ENCODE data around the gene CNIH2.
"Not testable (repeated sequence)": the region's sequence is repeated elsewhere in the genome, so short reads cannot be mapped to it uniquely, and the experiment has no call there.

Gene CNIH2

GRCh38 chr11:66277064-66277463 is 911 bp upstream of the CNIH2 start:
- not testable (repeated sequence) for H3K9me3 ChIP-seq (ENCODE audit: control insufficient read depth, insufficient read depth, low read length); H3K9ac ChIP-seq (ENCODE audit: low read depth, low read length); H3K4me3 ChIP-seq (ENCODE audit: low read depth, low read length); H3K4me1 ChIP-seq (ENCODE audit: control insufficient read depth, insufficient read depth, low read length); H3K27ac ChIP-seq (ENCODE audit: low read depth, low read length); H3K27me3 ChIP-seq (ENCODE audit: control insufficient read depth, insufficient read depth, low read length)
- H3K36me3 ChIP-seq (ENCODE audit: control insufficient read depth, insufficient read depth, low read length): peaks cover 32% of the 10 kb centered on the region

DNA sequence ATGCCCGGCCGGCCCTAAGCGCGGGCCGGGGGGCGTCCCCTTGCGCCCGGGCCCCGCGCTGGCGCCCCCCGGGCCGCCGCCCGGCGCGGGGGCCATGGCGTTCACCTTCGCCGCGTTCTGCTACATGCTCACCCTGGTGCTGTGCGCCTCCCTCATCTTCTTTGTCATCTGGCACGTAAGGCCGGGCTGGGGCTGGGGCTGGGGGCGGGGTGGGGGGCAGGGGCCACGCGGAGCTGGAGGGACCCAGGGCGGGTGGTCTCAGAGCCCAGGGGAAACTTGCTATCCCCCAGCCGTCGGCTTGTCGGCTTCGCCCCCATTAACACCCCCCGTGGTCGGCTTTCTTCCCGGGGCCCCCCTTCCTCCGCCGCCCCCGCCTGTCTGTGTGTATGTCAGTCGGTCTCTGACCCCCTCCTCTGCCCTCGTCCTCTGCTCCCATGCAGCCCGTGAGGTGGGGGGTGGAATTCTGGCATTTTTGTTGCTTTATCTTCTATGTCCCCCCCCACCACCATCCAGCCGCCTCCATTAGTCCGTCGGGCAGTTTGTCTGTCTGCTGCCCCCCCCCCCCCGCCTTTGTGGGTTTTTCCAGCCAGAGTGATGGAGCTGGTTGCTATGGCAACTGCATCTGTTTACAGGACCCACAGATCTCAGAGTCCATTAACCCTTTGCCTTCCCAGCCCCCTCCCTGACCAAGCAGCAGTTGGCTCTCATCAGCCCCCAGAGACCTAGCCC is 552 bp downstream of the CNIH2 start:
- no peak overlapping the region for H3K9ac ChIP-seq (ENCODE audit: low read depth, low read length)
- H3K27ac ChIP-seq (ENCODE audit: low read depth, low read length): no peak overlapping the region
- no peaks in the 10 kb centered on the region for H3K27me3 ChIP-seq (ENCODE audit: control insufficient read depth, insufficient read depth, low read length)
- H3K4me1 ChIP-seq (ENCODE audit: control insufficient read depth, insufficient read depth, low read length): peaks cover 9% of the 10 kb centered on the region
- peaks cover 20% of the 10 kb centered on the region for H3K36me3 ChIP-seq (ENCODE audit: control insufficient read depth, insufficient read depth, low read length)
- H3K4me3 ChIP-seq (ENCODE audit: low read depth, low read length): peak overlapping the region; percentile 55
- H3K9me3 ChIP-seq (ENCODE audit: control insufficient read depth, insufficient read depth, low read length): no peaks in the 10 kb centered on the region

DNA sequence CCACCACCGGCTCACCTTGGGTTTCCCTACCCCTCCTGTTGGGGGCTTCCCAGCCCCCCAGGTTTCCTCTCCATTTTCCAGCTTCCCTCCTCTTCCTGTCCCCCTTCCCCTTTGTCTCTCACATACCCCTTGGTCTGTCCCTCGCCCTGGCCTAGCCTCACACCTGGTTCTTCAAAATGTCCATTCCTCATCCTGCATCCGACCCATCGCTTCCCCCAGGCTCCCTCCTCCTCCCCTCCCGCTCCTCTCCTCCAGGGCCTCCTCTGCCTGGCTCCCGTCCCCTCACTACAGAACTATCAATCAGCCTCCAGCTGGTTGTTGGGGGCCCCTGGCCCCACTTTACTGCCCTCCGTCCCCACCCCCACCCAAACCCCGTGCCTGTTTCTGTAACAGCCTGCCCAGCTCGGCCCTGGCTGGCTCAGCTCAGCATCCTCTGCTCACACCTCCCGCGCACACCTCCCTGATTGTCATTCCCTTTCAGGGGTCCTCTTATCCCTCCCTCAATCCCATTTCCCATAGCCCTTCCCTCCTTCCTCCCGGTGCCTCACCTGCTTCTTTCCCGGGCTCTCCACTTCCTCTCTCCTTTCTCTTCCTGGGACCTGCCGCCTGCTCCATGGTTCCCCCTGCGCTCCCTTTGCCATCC is 1.2 kb downstream of the CNIH2 start:
- no peaks in the 10 kb centered on the region for H3K9me3 ChIP-seq (ENCODE audit: control insufficient read depth, insufficient read depth, low read length)
- H3K36me3 ChIP-seq (ENCODE audit: control insufficient read depth, insufficient read depth, low read length): peaks cover 17% of the 10 kb centered on the region
- H3K27me3 ChIP-seq (ENCODE audit: control insufficient read depth, insufficient read depth, low read length): no peaks in the 10 kb centered on the region
- peaks cover 9% of the 10 kb centered on the region for H3K4me1 ChIP-seq (ENCODE audit: control insufficient read depth, insufficient read depth, low read length)
- no peak overlapping the region for H3K27ac ChIP-seq (ENCODE audit: low read depth, low read length)
- H3K9ac ChIP-seq (ENCODE audit: low read depth, low read length): no peak overlapping the region
- peak overlapping the region; percentile 45 for H3K4me3 ChIP-seq (ENCODE audit: low read depth, low read length)

- H3K4me3 ChIP-seq (ENCODE audit: low read depth, low read length): no peak overlapping the region
- H3K9me3 ChIP-seq (ENCODE audit: control insufficient read depth, insufficient read depth, low read length): no peaks in the 10 kb centered on the region
- no peak overlapping the region for H3K9ac ChIP-seq (ENCODE audit: low read depth, low read length)
- H3K36me3 ChIP-seq (ENCODE audit: control insufficient read depth, insufficient read depth, low read length): peaks cover 20% of the 10 kb centered on the region
- peaks cover 9% of the 10 kb centered on the region for H3K4me1 ChIP-seq (ENCODE audit: control insufficient read depth, insufficient read depth, low read length)
- no peak overlapping the region for H3K27ac ChIP-seq (ENCODE audit: low read depth, low read length)
- H3K27me3 ChIP-seq (ENCODE audit: control insufficient read depth, insufficient read depth, low read length): no peaks in the 10 kb centered on the region
Observed at GRCh38 chr11:66280428-66280827, 2.5 kb downstream of the CNIH2 start.

DNA sequence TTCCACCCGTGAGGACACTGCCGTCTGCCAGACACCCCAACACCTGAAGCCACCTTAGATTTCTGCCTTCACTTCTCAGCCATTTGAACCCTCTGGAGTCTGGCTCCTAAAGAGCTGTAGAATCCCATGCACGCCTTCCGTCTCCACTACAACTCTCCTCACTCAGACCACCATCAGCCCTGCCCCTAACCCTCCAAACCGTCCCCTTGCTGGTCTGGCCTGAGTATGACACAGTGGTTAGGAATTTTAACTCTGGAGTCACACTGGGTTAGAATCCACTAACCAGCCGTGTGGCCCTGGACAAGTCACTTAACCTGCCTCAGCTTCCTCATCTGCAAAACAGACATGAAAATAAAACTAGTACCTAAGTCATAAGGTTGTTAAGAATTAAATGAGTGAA is 3.0 kb downstream of the CNIH2 start:
- no peak overlapping the region for H3K9ac ChIP-seq (ENCODE audit: low read depth, low read length)
- H3K36me3 ChIP-seq (ENCODE audit: control insufficient read depth, insufficient read depth, low read length): peaks cover 23% of the 10 kb centered on the region
- H3K4me1 ChIP-seq (ENCODE audit: control insufficient read depth, insufficient read depth, low read length): peaks cover 9% of the 10 kb centered on the region
- H3K9me3 ChIP-seq (ENCODE audit: control insufficient read depth, insufficient read depth, low read length): no peaks in the 10 kb centered on the region
- no peak overlapping the region for H3K27ac ChIP-seq (ENCODE audit: low read depth, low read length)
- H3K4me3 ChIP-seq (ENCODE audit: low read depth, low read length): no peak overlapping the region
- no peaks in the 10 kb centered on the region for H3K27me3 ChIP-seq (ENCODE audit: control insufficient read depth, insufficient read depth, low read length)

GRCh38 chr11:66281776-66282467 is 3.9 kb downstream of the CNIH2 start:
- no peak overlapping the region for H3K4me3 ChIP-seq (ENCODE audit: low read depth, low read length)
- H3K27me3 ChIP-seq (ENCODE audit: control insufficient read depth, insufficient read depth, low read length): no peaks in the 10 kb centered on the region
- no peak overlapping the region for H3K27ac ChIP-seq (ENCODE audit: low read depth, low read length)
- peaks cover 9% of the 10 kb centered on the region for H3K4me1 ChIP-seq (ENCODE audit: control insufficient read depth, insufficient read depth, low read length)
- no peak overlapping the region for H3K9ac ChIP-seq (ENCODE audit: low read depth, low read length)
- H3K9me3 ChIP-seq (ENCODE audit: control insufficient read depth, insufficient read depth, low read length): no peaks in the 10 kb centered on the region
- peaks cover 19% of the 10 kb centered on the region for H3K36me3 ChIP-seq (ENCODE audit: control insufficient read depth, insufficient read depth, low read length)

DNA sequence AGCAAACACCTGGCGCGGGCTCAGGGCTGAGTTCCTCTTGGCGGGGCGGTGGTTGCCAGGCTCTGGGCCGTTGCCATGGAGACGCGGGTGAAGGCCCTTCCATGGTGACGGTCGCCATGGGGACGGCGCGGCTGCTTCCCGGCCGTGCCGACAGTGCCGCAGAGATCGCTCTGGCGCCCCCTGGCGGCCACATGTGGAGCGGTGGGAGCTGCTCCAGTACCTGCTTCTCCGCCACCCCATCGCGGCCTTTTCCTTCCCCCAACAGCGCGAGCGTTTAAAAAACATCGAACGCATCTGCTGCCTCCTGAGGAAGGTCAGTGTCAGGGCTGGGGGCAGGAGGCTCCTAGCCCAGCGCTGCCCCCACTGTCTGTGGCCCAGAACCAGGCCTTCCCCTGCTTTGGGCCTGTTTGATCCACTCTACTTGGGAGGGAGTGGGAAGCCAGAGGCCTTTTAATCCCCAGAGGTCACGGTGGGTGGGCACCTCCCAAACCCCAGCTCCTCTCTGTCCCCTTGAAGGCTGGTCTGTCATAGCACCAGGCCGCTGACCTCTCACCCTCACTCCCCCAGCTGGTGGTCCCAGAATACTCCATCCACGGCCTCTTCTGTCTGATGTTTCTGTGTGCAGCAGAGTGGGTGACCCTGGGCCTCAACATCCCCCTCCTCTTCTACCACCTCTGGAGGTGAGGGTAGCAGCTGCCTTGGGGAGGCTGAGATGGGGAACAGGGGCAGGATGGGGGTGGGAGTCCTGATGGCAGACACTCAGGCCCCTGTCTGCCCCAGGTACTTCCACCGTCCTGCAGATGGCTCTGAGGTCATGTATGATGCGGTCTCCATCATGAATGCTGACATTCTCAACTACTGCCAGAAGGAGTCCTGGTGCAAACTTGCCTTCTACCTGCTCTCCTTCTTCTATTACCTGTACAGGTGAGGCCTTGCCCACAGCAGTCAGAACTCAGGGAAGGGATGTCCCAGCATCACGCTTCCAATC is 4.8 kb downstream of the CNIH2 start:
- Histone ChIP-seq H3K4me3 (ENCODE audit: low read depth, low read length) (no peak overlapping the region), H3K27ac (ENCODE audit: low read depth, low read length) (peak overlapping the region; percentile 60), H3K9ac (ENCODE audit: low read depth, low read length) (no peak overlapping the region)

GRCh38 chr11:66283461-66284105 is 5.6 kb downstream of the CNIH2 start:
- no peak overlapping the region for H3K4me3 ChIP-seq (ENCODE audit: low read depth, low read length)
- H3K27ac ChIP-seq (ENCODE audit: low read depth, low read length): no peak overlapping the region
- no peaks in the 10 kb centered on the region for H3K9me3 ChIP-seq (ENCODE audit: control insufficient read depth, insufficient read depth, low read length)
- peaks cover 9% of the 10 kb centered on the region for H3K4me1 ChIP-seq (ENCODE audit: control insufficient read depth, insufficient read depth, low read length)
- no peak overlapping the region for H3K9ac ChIP-seq (ENCODE audit: low read depth, low read length)
- no peaks in the 10 kb centered on the region for H3K27me3 ChIP-seq (ENCODE audit: control insufficient read depth, insufficient read depth, low read length)
- peaks cover 19% of the 10 kb centered on the region for H3K36me3 ChIP-seq (ENCODE audit: control insufficient read depth, insufficient read depth, low read length)

More for the DNA sequence above, 4.8 kb downstream of the CNIH2 start:
- Histone ChIP-seq H3K36me3 (ENCODE audit: control insufficient read depth, insufficient read depth, low read length) (peaks cover 19% of the 10 kb centered on the region), H3K27me3 (ENCODE audit: control insufficient read depth, insufficient read depth, low read length) (no peaks in the 10 kb centered on the region), H3K9me3 (ENCODE audit: control insufficient read depth, insufficient read depth, low read length) (no peaks in the 10 kb centered on the region), H3K4me1 (ENCODE audit: control insufficient read depth, insufficient read depth, low read length) (peaks cover 9% of the 10 kb centered on the region)

DNA sequence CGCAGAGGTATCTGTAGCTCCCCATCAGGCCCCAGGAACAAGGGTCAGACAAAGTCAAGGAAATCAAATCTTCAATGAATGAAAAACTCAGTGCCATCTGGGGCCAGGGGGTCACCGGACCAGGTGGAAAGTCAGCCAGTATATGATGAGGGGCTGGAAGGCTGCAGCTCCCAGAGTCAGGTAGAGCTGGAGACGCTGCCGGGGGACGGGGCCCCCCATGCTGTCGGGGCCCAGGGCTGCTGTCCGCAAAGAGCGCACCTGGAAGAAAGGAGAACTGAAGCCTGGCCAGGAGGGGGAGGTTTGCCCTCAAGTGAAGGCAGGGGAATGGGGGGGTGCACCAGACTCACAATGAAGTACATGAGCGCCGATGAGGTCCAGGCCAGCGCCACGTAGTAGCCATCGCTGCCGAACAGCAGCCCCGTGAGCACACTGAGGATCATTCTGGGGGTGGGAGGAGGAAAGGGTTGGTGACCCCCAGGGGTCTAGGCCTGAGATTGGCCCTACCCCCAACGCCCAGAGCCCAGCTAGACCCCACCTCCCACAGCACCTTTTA is 6.6 kb downstream of the CNIH2 start:
- Histone ChIP-seq H3K9me3 (ENCODE audit: control insufficient read depth, insufficient read depth, low read length) (no peaks in the 10 kb centered on the region), H3K27ac (ENCODE audit: low read depth, low read length) (no peak overlapping the region), H3K9ac (ENCODE audit: low read depth, low read length) (no peak overlapping the region), H3K4me1 (ENCODE audit: control insufficient read depth, insufficient read depth, low read length) (peaks cover 9% of the 10 kb centered on the region), H3K36me3 (ENCODE audit: control insufficient read depth, insufficient read depth, low read length) (peaks cover 19% of the 10 kb centered on the region), H3K27me3 (ENCODE audit: control insufficient read depth, insufficient read depth, low read length) (no peaks in the 10 kb centered on the region), H3K4me3 (ENCODE audit: low read depth, low read length) (no peak overlapping the region)
